Heart left ventricle (tissue), 16 donors: ENCODE results near the gene CASZ1. TPM values are rescaled to one million over a fixed set of nuclear protein-coding genes. Genes with fewer than 3 reads are reported as not detected.

Experiments used
- ATAC-seq, 4 donors: fragments of 200-7000 bp; cut with Tn5 transposase; one replicate each; pipeline ENCODE4 v1.9.1; 2020 to 2022; ENCODE audit warnings: moderate library complexity in 4 of 4, mild to moderate bottlenecking in 3 of 4, moderate number of reproducible peaks in 1 of 4
- DNase-seq, 5 donors: peaks; one replicate each; pipeline ENCODE4 v3.0.0-alpha.2; 2020
- H3K27ac ChIP-seq, 12 donors: fragments of 200-600 bp; sonication (generic) in 4 of 12; one replicate each; pipeline versions ENCODE4 v1.5.0 to v1.8.0; 2016 to 2022; ENCODE audit warnings: mild to moderate bottlenecking in 2 of 12
- H3K27me3 ChIP-seq, 9 donors: fragments of 200-600 bp; sonication (generic) in 2 of 9; one replicate each; pipeline versions ENCODE4 v1.5.1 to v1.8.0; 2016 to 2022; ENCODE audit warnings: mild to moderate bottlenecking in 3 of 9
- H3K36me3 ChIP-seq, 9 donors: fragments of 200-600 bp; sonication (generic) in 2 of 9; one replicate each; pipeline versions ENCODE4 v1.5.0 to v1.8.0; 2018 to 2022; ENCODE audit warnings: mild to moderate bottlenecking in 2 of 9
- H3K4me1 ChIP-seq, 12 donors: fragments of 200-600 bp; sonication (generic) in 4 of 12; one replicate each; pipeline versions ENCODE4 v1.5.0 to v1.8.0; 2016 to 2022; ENCODE audit warnings: mild to moderate bottlenecking in 3 of 12
- H3K4me3 ChIP-seq, 12 donors: fragments of 200-600 bp; sonication (generic) in 4 of 12; one replicate each; pipeline versions ENCODE4 v1.5.0 to v1.8.0; 2017 to 2022; ENCODE audit warnings: mild to moderate bottlenecking in 9 of 12, moderate library complexity in 4 of 12
- H3K9me3 ChIP-seq, 12 donors: fragments of 200-600 bp; sonication (generic) in 4 of 12; one replicate each; pipeline versions ENCODE4 v1.5.0 to v1.8.0; 2016 to 2022; ENCODE audit warnings: mild to moderate bottlenecking in 1 of 12
- POLR2A ChIP-seq, 2 donors: fragments of 450-650 bp; IDR thresholded peaks; one replicate each; pipeline ENCODE4 v1.6.1; 2017; ENCODE audit warnings: antibody characterized with exemption in 2 of 2, mild to moderate bottlenecking in 2 of 2, moderate library complexity in 2 of 2
- WGBS, 4 donors: extraction: QIAGEN DNeasy Blood & Tissue Kit in 2 of 4; methylation state at CpG; one replicate each; pipeline versions ENCODE4 v1.1.5 to v1.1.7; 2013 to 2018; 5-methylcytosine and 5-hydroxymethylcytosine counted together
- intact Hi-C, 10 donors: fragments of 100-400 bp; cut with DNase I; formaldehyde crosslinking; loops; one replicate each; pipeline versions ENCODE4 v1.11.1 to v1.14.2; 2022
- polyA plus RNA-seq, 2 donors: library from polyadenylated mRNA; stranded (reverse); fragments of 200-250 nt; gene quantifications; one replicate each; pipeline ENCODE4 v1.2.3, GENCODE V29; 2013
- total RNA-seq, 9 donors: library from RNA; depleted of rRNA in 2 of 9; stranded (reverse); fragments of >200 nt in 2 of 9; fragmentation: NEBNext Ultra II Directional in 3 of 9; extraction: Animal tissue kit (Norgen Biotek cat#: 25700) in 3 of 9; gene quantifications; one replicate each; pipeline versions ENCODE4 v1.1.0 to v1.2.4, GENCODE V29; 2016 to 2023
- TF ChIP-seq, protein P1 (sequence below), 12 donors: fragments of 200-600 bp; sonication (generic) in 4 of 12; IDR thresholded peaks; one replicate each; pipeline versions ENCODE4 v1.5.0 to v1.8.0; 2018 to 2022; ENCODE audit warnings: antibody characterized with exemption in 12 of 12, mild to moderate bottlenecking in 5 of 12
- donor health status: ischemic (EF 13 %, LVEDD 7.1; RV severe dilation, severe dysfunction).
- donor health status: healthy with polysubstance abuse.
- donor health status: DM: no; HTN: yes; CAD: no.
- donor health status: DM: no; HTN: no; CAD: no.
- donor health status: ischemic (EF 25% LVEDD 6.9; RV normal size, moderate dysfunction).
- donor health status: ischemic (EF 25% LVEDD 5.7; RV mildly dilated, moderate dysfunction).
- donor health status: healthy.
- donor health status: DM: yes; HTN: yes; CAD: no.
- donor health status: ischemic (EF 35%, LVEDD 5.7; RV mildly dilated, moderate dysfunction).
- donor health status: nonischemic (EF 11% LVEDD 7.7; RV severe dilation, severe dysfunction).
- donor health status: DM: yes; HTN: yes; CAD: no.
- donor health status: PGD.
- donor health status: ischemic (EF 29% LVEDD 5.4; RV normal size, mild dysfunction).
- donor health status: nonischemic (EF 23%, LVEDD 6.1; RV moderate dilation, normal function).

Gene CASZ1
- total and polyA plus RNA-seq, 11 donors: 28.8 to 84.9 (median 55.0) TPM

DNA sequence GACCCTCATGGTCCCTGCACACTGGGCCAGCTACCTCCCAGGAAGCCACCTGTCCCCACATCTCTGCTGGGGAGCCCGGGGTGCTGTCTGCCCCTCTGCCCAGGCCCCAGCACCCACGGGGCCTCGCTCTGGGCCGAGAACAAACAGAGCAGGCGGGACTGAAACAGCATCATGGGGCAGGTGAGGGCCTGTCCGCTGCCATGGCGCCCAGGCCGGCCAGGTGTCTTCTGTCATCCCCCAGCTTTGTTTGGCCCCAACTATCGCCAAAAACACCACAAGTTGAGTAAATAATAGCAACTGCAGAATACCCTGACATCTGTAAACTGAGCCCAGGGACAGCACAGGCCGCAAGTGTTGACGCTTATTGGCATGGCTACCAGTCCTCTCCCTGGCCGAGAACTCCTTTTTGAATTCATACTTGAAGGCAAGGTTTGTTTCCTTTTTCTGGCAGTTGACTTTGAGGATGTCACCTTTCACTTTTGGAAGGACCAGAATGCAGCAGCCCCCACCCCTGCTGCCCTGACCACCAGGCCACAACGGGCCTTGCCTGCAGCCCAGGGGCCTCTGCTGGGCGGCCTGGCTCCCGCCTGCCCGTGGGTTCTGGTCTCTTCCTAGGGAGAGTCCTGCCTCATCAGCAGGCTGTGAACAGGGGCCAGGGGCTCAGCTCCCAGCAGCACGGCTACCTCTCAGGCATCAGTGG, 152.7 kb downstream of the CASZ1 start:
- Histone ChIP-seq H3K27me3 (no peaks in the 10 kb centered on the region), H3K9me3 (no peaks in the 10 kb centered on the region), H3K36me3 (peaks cover 0 to 81% (median 33%) of the 10 kb centered on the region in 9 donors), H3K4me1 (peaks cover 0 to 31% (median 11%) of the 10 kb centered on the region in 12 donors), H3K27ac (peak overlapping the region in 1 of 12 donors; percentile 83), H3K4me3 (no peak overlapping the region)
- DNase-seq: no peak
- ATAC-seq: no peak
- 84 to 96% (median 92%) methylated on average over 12 to 17 of the region's 17 CpGs for WGBS, 4 donors
- TF ChIP-seq POLR2A (IDR thresholded peaks at IDR 0.05): no peak
- TF ChIP-seq, protein P1, sequence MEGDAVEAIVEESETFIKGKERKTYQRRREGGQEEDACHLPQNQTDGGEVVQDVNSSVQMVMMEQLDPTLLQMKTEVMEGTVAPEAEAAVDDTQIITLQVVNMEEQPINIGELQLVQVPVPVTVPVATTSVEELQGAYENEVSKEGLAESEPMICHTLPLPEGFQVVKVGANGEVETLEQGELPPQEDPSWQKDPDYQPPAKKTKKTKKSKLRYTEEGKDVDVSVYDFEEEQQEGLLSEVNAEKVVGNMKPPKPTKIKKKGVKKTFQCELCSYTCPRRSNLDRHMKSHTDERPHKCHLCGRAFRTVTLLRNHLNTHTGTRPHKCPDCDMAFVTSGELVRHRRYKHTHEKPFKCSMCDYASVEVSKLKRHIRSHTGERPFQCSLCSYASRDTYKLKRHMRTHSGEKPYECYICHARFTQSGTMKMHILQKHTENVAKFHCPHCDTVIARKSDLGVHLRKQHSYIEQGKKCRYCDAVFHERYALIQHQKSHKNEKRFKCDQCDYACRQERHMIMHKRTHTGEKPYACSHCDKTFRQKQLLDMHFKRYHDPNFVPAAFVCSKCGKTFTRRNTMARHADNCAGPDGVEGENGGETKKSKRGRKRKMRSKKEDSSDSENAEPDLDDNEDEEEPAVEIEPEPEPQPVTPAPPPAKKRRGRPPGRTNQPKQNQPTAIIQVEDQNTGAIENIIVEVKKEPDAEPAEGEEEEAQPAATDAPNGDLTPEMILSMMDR (IDR thresholded peaks at IDR 0.05): no peak
- intact Hi-C loops: loop anchor here in 3 of 10 donors (5.0 to 10.0 kb wide), 3 partner anchors 109 to 224 kb away; no protein-coding TSS in a partner anchor

DNA sequence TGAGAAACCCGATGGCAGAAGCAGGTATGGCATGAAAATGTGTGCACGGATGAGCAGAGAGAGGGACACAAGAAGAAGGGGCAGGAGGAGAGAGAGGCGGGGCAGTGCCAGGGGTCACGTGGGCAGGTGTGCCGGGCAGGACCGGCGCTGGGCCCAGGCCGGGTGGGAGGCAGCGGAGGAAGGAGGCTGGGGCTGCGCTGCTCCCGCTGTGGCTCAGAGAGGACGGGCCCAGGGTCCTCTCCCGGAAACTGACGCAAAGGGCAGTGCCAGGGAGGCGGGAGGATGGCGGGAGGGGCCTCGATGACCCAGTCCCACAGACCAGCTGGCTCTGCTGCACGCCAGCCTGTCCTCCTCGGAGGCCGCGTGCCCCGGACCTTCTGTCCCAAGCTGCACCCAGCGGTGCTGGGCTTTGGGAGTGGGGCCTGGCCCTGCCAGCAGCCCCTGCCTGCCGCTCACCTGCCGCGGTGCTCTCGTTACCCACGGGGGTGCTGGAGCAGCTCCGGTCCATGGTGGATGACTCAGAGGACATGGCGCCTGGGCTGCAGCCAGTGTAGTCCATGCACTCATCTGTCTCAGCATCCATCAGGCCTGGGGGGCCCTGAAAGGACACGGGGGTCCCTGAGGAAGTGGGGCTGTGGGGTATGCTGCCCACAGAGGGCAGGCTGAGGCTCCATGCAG, 153.9 kb downstream of the CASZ1 start:
- intact Hi-C loops: loop anchor here in 3 of 10 donors (5.0 to 10.0 kb wide), 3 partner anchors 108 to 225 kb away; no protein-coding TSS in a partner anchor
- H3K9me3 ChIP-seq: no peaks in the 10 kb centered on the region
- H3K27me3 ChIP-seq: peaks cover 0 to 7% (median 0%) of the 10 kb centered on the region in 9 donors
- H3K4me3 ChIP-seq: no peak overlapping the region
- DNase-seq: no peak
- WGBS, 4 donors: 85 to 92% (median 89%) methylated on average over 30 to 31 of the region's 31 CpGs
- peak overlapping the region in 1 of 12 donors; percentile 83 for H3K27ac ChIP-seq
- peaks cover 0 to 75% (median 33%) of the 10 kb centered on the region in 9 donors for H3K36me3 ChIP-seq
- H3K4me1 ChIP-seq: peaks cover 0 to 34% (median 12%) of the 10 kb centered on the region in 12 donors
- TF ChIP-seq POLR2A (IDR thresholded peaks at IDR 0.05): no peak
- TF ChIP-seq, protein P1 (IDR thresholded peaks at IDR 0.05): no peak
- ATAC-seq: no peak

DNA sequence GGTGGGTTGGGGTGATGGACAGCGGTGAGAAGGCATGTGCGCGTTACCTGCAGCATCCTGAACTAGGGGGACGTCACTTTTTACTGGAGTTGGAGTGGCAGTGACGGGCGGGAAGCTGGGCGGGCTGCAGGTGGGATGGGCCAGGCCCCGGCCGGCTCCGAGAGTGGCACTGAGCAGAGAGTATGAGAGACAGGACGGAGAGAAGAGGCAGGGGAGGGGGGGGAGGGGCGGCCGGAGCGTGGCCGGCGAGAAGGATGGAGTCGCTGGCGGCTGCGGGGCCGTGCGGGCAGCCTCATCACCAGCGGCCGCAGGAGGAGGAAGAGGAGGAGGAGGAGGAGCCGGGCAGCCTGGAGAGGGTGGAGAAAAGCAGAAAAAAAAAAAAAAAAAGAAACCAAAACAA, 154.5 kb downstream of the CASZ1 start:
- intact Hi-C loops: loop anchor here in 3 of 10 donors (5.0 to 10.0 kb wide), 3 partner anchors 107 to 225 kb away; no protein-coding TSS in a partner anchor
- no peak for TF ChIP-seq POLR2A (IDR thresholded peaks at IDR 0.05)
- TF ChIP-seq, protein P1 (IDR thresholded peaks at IDR 0.05): no peak
- WGBS, 4 donors: 78 to 86% (median 83%) methylated on average over 24 of the region's 24 CpGs
- H3K4me1 ChIP-seq: peaks cover 0 to 33% (median 12%) of the 10 kb centered on the region in 12 donors
- no peaks in the 10 kb centered on the region for H3K9me3 ChIP-seq
- H3K4me3 ChIP-seq: no peak overlapping the region
- peaks cover 0 to 7% (median 0%) of the 10 kb centered on the region in 9 donors for H3K27me3 ChIP-seq
- DNase-seq (no peak), ATAC-seq (no peak)
- H3K27ac ChIP-seq: peak overlapping the region in 1 of 12 donors; percentile 83
- H3K36me3 ChIP-seq: peaks cover 0 to 71% (median 33%) of the 10 kb centered on the region in 9 donors
